GM19238 (cell line): ENCODE data around the gene ASPSCR1.
"Not testable (repeated sequence)": the region's sequence is repeated elsewhere in the genome, so short reads cannot be mapped to it uniquely, and the experiment has no call there.

Experiments used
- DNase-seq: peaks from one replicate; pipeline ENCODE4 v3.0.0; 2011; ENCODE audit warnings: low spot score; ENCODE audit not compliant: insufficient read length

ASPSCR1 gene

DNA sequence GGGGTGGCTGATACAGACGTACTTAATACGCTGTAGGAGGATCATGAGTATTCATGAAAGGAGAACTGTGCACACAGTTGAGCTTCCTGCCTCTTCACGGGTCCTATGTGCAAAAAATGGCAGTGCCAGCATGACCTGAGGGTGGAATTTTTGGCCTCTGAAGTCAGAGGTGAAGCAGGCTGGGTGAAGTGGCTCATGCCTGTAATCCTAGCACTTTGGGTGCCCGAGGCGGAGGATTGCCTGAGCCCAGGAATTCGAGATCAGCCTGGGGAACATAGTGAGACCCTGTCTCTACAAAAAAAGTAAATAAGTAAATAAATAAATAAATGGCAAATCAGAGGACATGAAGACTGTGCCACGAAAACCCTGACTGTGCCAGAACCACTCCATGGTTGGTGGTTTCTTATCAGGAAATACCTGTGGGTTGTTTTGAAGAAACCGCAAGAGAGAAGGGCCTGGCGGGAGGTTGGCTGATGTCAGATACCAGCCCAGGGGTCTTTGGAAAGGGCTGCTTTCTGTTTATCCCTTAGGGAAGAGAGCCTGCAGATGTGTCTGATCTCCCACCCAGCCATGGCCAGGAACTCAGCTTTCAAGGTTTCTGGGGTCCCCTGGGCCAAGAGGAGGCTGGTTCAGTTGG is 3.4 kb downstream of the ASPSCR1 start:
- DNase-seq: no peak

DNA sequence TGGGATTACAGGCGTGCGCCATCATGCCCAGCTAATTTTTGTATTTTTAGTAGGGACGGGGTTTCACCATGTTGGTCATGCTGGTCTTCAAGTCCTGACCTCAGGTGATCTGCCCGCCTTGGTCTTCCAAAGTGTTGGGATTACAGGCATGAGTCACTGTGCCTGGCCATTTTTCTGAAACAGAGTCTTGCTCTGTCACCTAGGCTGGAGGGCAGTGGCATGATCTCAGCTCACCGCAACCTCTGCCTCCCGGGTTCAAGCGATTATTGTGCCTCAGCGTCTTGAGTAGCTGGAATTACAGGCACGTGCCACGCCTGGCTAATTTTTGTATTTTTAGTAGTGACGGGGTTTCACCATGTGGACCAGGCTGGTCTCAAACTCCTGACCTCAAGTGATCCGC is 4.1 kb downstream of the ASPSCR1 start:
- DNase-seq: not testable (repeated sequence)

DNA sequence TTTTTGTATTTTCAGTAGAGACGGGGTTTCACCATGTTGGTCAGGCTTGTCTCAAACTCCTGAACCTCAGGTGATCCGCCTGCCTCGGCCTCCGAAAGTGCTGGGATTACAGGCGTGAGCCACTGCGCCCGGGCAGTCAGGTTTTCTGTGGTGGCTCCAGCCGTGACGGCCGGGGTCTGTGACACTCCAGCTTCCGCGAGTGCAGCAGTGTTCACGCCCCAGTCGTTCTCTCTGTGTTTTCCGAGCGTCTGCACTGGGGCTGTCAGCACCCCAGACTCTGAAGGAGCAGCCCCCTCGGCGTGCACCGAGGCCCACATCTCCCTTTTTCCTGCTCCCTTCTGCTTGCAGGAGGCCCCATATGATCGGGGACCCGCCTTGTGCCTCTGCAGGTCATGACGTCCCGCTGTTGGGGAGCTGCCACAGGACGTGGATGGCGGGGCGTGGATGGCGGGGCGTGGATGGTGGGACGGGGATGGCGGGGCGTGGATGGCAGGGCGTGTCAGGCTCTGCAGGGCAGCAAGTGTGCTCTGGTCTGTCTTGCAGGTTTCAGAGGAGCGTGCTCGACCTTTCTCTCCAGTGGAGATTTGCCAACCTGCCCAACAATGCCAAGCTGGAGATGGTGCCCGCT is 5.7 kb downstream of the ASPSCR1 start:
- DNase-seq: no peak

DNA sequence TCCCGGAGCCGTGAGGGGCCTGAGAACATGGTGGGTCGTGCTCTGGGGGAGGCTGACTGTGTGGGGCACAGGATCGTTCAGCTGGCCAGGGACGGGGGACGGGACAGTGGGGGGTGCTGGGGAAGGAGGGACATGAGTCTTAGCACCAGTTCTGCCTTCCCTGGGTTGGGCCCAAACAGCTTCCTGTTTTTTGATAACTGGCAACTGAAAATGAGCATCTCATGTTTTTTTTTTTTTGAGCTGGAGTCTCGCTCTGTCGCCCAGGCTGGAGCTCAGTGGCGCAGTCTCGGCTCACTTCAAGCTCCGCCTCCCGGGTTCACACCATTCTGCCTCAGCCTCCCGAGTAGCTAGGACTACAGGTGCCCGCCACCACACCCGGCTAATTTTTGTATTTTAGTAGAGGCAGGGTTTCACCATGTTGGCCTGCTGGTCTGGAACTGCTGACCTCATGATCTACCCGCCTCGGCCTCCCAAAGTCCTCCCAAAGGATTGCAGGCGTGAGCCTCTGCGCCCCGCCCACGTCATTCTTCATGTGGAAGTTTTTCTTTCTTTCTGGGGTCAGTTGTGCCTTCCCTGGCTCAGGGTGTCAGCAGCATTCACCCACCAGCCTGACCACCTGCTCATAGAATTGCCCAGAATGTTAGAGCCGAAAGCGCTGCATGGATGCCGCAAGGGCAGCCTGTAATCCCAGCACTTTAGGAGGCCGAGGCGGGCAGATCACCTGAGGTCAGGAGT is 6.4 kb downstream of the ASPSCR1 start:
- DNase-seq: no peak

DNA sequence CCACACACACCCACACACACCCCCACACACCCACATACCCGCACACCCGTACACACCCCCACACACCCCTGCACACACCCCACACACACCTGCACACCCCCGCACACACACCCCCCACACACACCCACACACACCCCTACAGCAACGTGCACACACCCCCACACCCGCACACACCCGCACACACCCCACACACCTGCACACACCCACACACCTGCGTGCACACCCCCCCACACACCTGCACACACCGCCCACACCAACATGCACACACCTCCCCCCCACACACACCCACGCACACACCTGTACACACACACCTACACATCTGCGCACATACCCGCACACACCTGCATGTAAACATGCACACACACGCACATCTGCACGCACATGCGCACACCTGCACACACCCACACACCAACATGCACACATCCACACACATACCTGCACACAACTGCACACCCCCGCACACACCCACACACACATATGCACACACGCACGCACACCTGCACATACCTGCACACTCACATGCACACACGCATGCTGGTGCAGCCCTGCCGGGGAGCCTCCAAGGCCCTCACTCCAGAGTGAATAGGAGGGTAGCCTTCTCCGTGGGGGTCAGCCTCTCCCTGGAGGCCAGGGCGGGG is 7.5 kb downstream of the ASPSCR1 start:
- no peak for DNase-seq

DNA sequence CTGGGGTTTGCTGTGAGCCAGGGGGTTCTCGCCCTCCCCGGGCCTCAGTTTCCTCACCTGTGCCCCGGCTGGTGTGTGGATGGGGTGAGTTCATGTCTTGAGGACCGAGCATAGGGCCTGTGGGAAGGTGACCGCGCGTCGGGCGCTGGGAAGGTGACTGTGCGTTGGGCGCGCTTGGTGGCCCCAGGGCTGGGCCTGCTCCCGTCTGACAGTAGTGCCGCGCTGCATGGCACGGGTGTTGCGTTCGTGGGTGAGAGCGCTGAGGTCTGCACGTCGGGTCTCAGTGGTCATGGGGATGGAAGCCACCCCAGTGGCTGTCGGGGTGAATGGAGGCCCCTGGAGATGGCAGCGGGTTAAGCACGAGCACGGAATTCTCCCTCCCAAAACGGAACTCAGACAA is 9.2 kb downstream of the ASPSCR1 start:
- DNase-seq: no peak

DNA sequence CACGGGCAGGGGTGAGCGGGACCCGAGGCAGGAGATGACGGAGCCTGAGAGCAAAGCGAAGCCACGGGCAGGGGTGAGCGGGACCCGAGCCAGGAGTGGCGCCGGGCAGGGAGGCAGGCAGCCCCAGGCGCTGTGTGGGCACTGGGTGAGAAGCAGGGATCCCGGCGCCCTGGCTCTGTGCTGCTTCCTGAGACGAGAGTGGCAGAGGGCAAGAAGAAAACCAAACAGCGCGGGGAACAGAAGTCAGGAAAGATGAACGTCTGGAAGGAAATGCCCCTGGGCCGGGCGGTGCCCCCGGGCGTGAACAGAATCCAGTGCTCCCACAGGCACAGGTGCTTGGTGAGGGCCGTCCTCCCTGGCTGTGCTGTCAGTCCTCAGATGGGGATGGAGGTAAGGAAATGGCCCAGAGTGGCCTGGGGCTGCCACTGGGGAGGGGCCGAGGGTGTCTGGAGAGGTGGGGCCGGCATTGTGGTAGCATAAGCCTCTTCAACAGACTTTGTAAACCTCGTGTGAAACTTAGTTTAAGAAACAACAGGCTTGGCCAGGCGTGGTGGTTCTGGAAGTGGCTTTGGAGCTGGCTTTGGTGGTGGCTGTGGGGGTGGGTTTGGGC is 9.8 kb downstream of the ASPSCR1 start:
- DNase-seq: no peak

DNA sequence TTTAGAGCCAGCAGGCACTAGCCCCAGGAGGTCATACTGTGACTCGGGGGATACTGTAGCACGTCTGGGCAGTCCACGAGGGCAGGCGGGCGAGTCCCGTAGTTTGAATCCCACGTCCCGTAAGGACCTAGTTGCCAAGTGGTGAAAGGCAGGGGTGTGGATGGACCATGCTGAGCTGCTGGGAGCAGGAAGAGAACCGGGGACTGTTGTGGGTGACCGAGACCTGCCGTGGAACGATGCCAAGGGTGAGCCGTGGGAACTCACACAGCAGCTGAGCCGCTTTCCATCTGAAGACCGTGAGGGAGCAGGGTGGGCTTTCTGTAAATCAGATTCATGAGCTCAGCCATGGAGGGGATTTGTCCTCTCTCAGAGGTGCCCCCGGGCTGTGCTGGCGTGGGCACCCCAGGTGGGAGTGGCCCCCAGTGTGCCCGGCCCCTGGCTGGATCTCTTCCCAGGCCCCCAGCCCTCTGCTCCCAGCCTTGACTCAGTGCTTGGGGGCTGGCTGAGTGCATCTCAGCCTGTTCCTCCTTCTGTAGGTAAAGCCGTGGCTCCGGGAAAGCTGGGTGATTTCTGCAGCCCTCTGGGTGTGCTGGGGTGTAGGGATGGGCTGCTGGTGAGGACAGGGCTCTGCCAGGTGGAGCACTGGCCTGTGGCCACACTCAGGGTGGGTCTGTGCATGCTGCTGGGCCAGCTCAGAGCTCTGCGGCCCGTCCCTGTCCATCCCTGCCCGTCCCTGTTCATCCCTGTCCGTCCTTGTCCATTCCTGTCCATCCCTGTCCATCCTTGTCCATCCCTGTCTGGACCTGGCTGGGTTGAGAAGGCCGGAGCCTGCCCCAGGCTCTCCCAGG is 13.6 kb downstream of the ASPSCR1 start:
- no peak for DNase-seq

DNA sequence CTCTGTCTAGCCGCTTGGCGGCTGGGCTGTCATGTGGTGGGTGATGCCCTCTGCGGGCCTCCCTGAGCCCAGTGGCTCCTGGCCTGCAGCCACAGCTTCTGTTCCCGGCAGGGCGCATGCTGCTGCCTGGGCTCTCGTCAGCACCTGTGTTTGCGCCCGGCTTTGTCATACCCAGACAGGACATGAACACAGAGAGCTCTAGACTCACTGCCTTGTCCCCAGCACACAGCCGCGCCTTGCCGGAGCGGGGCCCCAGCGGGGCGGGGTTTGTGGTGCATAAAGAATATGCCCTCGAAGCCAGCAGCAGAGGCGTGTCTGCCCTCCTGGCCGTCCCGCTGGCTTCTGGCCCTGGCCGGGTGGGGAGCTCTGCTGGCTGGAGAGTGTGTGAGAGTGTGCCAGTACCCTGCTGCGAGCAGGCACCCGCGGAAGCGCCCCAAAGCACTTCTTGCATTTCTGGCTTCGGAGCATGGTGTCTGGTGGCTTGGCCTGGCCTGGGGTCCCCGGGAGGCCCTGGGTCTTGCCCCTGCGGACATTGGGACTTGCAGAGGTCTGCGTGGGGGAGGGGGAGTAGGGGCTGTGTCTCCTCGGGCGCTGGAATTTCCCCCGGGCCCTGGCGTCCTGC is 14.4 kb downstream of the ASPSCR1 start:
- no peak for DNase-seq

DNA sequence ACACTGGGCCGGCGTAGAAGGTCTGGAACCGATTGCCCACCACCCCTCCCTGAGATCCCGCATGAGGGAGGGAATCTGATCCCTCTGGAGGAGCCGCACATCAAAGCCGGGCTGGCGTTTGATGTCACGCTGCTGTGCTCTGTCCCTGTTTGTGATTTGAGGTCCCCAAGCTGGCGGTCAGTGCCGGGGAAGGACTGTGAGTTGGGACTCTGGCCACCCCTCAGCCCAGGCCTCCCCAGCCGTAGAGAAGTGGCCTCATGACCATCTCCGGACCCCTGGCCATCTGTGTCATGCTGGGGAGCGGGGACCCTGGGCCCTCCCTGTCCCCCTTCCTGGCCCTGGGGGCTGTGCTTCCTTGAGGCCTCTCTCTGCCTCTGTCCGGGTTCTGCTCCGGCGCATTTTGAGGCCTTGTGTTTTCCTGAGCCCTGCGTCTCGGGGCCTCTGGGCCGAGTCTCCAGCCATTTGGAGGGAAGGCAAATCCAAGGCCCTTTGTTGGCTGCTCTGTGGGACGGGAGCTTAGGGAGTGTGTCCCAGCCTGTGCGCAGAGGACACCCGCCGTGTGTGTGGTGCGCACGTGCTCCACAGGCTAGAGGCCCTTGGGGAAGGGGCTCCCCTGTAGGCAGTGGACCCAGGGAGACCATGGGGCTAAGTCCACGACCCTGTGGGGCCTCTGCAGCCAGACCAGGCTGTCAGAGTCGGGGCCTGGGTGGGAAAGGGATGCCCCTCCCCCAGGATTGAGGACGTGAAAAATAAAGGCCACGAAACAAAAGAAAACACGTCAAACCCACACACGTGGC is 15.1 kb downstream of the ASPSCR1 start:
- no peak for DNase-seq

DNA sequence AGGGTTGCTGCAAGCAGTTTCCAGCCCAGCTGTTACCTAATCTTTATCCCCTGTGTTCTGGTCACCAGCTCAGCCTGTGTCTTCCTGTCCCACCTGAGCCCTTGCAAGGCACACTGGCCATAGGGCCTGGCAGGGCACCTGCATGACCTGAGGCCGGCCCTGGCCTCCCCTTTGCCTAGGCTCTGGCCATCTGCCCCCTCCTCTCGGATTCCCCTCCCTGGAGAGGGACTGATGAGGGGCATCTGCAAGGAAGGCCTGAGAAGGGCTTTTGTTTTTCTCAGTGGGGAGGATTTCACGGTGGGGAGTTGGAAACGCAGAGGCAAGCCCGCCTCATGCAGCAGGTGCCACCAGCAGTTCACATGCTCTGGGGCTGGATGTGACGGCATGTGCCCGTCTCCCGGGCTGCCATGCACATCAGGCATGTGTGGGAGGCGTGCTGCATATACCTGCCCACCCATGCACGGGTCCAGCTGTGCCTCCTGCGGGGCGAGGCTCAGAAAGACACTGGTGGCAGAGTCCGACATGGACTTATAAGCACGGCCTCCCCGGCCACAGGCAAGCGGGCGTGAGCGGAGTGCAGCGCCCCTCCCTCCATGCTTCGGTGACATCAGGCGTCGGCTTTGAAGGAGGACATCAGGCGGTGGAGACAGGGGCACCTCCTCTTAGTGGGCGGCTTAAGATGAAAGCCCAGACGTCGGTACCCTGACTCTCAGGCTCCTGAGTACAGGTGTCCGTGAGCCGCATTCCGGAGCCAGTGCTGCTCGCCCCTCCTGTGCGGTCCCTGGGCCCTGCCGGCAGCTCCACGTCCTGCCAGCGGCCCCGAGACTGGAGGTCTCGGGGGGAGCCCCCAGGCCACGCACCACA is 16.5 kb downstream of the ASPSCR1 start:
- no peak for DNase-seq

DNA sequence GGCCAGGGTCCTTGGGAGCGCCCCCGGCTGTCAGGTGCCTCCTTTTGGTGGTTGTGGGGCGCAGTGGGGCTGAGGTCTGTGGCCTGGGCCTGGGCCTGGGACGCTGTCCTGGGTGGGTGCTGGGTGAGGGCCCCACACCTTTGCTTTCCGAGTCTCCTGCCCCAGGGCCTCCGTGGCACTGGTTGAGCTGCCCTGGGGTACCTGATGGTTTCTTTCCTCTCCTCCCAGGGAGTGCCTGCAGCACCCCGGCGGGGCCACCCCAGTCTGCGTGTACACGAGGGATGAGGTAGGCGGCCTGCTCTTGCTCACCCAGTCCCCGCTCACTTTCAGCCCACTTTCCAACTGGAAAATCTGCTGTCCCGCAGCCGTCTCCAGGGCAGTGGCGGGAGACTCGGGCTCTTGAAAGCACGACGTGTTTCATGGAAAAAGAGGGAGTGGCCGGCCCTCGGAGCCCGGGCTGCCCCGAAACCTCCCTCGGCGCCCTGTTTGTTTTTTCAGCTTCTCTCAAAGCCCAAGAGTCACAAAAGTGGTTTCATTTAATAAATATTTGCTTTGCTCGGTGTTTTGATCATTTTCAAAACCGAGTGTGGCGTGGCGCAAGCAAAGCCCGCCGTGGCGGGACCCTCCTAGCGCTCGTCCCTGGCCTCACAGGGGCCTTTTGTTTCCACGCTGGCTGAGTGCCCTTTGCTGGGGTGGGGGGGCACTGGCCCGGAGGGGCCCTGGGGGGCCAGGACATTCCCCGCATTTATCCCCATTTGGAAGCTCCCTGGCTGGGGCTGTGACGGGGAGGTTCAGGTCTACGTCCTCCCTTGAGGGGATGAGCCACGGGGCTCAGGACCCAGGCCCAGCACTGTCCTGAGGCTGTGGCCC is 17.4 kb downstream of the ASPSCR1 start:
- no peak for DNase-seq

DNA sequence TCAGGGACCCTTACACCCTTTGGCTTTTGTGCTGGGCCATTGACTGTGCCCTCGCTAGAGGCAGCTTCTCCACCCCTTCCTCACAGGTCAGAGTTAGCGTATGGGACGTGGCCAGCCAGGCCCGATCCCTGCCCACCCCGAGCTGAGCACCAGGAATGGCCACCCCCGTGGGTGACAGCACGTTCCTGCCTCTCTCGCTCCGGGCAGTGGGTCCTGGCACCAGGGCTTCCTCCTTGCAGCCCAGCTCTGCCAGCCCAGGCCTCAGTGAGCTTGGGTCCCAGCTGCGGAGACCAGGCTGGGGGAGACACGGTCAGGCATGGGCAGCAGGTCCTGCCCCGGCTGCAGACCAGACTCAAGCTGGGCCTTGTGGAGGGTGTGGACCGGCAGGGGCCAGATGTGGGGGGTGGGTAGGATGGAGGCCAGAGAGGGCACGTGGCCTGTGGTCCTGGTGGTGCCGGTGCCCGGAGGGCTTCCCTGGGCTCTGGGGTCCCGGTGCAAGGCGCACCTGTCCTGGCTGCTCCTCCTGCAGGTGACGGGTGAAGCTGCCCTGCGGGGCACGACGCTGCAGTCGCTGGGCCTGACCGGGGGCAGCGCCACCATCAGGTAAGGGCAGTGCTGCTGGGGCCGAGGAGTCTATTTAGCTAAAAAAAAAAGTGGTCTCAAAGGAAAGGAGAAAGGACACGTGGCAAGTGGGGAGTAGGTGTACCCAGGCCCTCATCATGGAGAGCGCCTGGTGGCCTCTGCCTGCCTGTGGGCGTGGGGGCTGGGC is 18.2 kb downstream of the ASPSCR1 start:
- DNase-seq: no peak

DNA sequence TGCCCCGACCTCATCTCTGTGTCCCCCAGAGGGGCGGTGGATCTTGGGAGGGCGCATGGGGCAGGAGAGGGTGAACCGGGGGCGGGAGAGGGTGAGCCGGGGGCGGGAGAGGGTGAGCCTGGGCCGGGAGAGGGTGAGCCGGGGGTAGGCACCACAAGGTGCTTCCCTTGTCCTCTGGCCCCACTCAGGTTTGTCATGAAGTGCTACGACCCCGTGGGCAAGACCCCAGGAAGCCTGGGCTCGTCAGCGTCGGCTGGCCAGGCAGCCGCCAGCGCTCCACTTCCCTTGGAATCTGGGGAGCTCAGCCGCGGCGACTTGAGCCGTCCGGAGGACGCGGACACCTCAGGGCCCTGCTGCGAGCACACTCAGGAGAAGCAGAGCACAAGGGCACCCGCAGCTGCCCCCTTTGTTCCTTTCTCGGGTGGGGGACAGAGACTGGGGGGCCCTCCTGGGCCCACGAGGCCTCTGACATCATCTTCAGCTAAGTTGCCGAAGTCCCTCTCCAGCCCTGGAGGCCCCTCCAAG is 18.9 kb downstream of the ASPSCR1 start:
- DNase-seq: no peak

DNA sequence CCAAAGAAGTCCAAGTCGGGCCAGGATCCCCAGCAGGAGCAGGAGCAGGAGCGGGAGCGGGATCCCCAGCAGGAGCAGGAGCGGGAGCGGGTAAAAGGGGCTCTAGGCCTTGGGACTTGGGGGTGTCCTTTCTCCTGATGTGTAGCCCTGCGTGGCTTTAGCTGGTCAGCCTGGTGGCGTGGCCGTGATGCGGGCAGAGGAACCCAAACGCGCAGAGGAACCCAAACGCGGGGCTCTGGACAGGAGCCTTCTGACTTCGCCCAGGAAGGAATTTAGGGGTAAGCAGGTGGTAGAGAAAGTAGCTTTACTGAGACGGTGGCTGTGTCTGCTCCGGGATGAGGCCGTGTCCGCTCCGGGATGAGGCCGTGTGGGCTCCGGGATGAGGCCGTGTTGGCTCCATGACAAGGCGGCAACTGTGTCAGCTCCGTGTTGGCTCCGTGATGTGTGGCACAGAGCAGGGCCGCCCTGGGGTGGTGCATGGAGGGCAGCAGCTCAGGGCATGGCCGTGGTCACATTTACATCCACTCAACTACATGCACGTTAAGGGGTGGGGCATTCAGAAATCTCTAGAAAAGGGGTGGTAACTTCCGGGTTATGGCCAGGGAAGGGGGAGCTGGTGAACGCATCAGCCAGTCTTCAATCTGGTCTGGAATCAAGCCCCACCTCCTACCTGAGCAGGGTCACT is 19.5 kb downstream of the ASPSCR1 start:
- no peak for DNase-seq

DNA sequence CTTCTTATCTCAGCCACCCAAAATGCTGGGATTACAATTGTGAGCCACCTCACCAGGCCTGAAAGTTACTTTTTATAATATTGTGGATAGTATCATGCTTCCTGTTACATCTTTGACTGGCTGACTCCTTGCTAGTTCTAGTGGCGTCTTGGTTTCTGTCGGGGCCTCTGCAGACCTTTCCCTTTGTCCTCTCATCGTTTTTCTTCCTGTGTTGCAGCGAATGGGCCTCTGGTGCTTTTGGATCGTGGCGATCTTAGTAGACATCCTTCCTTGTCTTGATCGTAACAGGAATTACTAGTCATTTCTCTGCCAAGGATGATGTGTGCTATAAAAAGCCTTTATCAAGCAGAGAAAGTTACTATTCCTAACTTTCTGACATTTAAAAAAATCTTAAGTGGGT is 20.8 kb downstream of the ASPSCR1 start:
- no peak for DNase-seq
